ENCODE results near the gene NIM1K. TPM values are rescaled to one million over a fixed set of nuclear protein-coding genes. Genes with fewer than 3 reads are reported as not detected.
A peak's percentile ranks its signal among the peaks of the same experiment; 100 is the strongest.

NIM1K gene
- total RNA-seq, result 0.75 TPM in 1 of 2 replicates, not detected in the other

DNA sequence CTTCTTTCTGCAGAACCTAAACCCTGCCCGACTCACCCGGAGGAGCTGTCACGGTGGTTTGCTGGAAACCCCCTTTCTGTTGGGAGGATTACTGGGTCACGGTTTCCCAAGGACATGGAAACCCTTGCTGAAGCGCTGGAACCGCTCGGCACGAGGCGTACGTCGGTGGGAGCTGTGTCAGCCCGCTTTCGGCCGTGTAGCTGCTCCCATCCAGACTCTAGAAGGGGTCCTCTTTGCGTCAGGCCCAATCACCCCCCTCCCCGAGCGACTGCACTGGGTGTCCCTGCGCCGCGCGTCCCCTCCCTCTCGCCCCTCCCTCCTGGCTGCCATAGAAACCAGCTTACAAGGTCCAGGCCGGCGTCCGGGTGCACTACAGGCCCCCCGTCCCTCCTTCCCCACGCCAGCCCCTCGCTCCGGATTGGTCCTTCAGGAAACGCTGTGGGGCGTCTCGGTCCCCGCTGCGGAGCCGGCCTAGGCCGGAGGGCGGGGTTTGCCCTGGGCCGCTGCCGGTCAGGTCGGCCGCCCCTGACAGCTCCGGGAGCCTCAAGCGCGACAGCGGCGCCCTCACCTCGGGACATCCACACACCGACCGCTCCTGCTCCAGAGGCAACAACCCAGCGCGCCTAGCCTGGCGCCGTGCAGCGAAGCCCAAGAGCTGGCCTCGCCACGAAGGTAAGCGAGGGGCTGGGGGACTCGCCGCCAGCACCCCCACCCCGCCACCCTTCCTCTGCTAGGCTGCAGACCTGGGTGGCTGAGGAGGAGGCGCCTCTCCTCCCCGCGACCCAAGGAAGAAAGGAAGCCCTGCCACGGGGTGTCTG is at the start of gene NIM1K:
Gene NIM1K (plus strand): TSS at position 486 of the 818 bp plus-strand sequence. CDS start 53,551 bp downstream, outside the sequence.
- no peak for DNase-seq (ENCODE audit: low read depth)
- H3K4me3 ChIP-seq (ENCODE audit: low read depth, low read length), result peak within 1 kb of the TSS; percentile 48
- TF ChIP-seq, protein P1, sequence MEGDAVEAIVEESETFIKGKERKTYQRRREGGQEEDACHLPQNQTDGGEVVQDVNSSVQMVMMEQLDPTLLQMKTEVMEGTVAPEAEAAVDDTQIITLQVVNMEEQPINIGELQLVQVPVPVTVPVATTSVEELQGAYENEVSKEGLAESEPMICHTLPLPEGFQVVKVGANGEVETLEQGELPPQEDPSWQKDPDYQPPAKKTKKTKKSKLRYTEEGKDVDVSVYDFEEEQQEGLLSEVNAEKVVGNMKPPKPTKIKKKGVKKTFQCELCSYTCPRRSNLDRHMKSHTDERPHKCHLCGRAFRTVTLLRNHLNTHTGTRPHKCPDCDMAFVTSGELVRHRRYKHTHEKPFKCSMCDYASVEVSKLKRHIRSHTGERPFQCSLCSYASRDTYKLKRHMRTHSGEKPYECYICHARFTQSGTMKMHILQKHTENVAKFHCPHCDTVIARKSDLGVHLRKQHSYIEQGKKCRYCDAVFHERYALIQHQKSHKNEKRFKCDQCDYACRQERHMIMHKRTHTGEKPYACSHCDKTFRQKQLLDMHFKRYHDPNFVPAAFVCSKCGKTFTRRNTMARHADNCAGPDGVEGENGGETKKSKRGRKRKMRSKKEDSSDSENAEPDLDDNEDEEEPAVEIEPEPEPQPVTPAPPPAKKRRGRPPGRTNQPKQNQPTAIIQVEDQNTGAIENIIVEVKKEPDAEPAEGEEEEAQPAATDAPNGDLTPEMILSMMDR (conservative IDR thresholded peaks at IDR 0.05; ENCODE audit: low read depth, low read length), result no peak

DNA sequence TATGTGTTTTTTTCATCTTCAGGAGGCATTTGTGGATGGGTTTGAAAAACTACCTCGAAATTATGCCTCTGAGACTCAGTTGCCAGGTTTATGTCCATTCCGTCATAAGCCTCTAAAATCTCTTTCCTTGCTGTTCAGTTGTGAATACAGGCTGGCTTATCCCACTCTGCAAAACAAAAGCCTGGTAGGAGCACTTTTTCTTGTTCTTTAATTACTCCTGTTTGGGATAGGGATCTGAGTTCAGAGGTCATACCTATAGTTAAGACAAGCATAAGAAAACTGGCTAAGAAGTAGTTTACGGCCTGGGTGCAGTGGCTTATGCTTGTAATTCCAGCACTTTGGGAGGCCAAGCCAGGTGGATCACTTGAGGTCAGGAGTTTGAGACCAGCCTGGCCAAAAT is 47.0 kb upstream of the NIM1K start:
- TF ChIP-seq, protein P1 (conservative IDR thresholded peaks at IDR 0.05; ENCODE audit: low read depth, low read length), result no peak
- no peak for DNase-seq (ENCODE audit: low read depth)
- H3K4me3 ChIP-seq (ENCODE audit: low read depth, low read length), result no peak overlapping the region

GRCh38 chr5:43146958-43147357 is 45.1 kb upstream of the NIM1K start:
- H3K4me3 ChIP-seq (ENCODE audit: low read depth, low read length), result no peak overlapping the region
- no peak for DNase-seq (ENCODE audit: low read depth)
- TF ChIP-seq, protein P1 (conservative IDR thresholded peaks at IDR 0.05; ENCODE audit: low read depth, low read length), result no peak

DNA sequence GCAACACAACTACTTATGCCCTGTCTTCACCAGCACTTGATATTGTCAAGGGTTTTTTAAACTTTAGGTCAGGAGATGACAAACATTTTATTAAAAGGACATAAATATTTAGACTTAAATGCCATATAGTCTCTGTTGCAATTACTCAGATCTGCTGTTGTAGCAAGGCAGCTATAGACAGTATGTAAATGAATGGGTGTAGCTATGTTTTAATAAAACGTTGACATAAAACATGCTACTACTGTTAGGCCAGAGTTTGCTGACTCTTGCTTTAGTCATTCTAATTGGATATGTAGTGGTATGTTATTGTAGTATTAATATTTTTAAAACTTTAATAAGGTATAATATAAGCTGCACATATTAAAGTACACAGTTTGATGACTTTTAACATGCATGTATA is 43.6 kb upstream of the NIM1K start:
- no peak for DNase-seq (ENCODE audit: low read depth)
- no peak overlapping the region for H3K4me3 ChIP-seq (ENCODE audit: low read depth, low read length)
- TF ChIP-seq, protein P1 (conservative IDR thresholded peaks at IDR 0.05; ENCODE audit: low read depth, low read length), result no peak

- TF ChIP-seq, protein P1 (conservative IDR thresholded peaks at IDR 0.05; ENCODE audit: low read depth, low read length), result no peak
- DNase-seq (ENCODE audit: low read depth), result no peak
- H3K4me3 ChIP-seq (ENCODE audit: low read depth, low read length), result no peak overlapping the region
Measured at GRCh38 chr5:43149231-43149630, 42.8 kb upstream of the NIM1K start.

- H3K4me3 ChIP-seq (ENCODE audit: low read depth, low read length), result no peak overlapping the region
- TF ChIP-seq, protein P1 (conservative IDR thresholded peaks at IDR 0.05; ENCODE audit: low read depth, low read length), result no peak
- DNase-seq (ENCODE audit: low read depth), result no peak
Measured at GRCh38 chr5:43150075-43150474, 42.0 kb upstream of the NIM1K start.

DNA sequence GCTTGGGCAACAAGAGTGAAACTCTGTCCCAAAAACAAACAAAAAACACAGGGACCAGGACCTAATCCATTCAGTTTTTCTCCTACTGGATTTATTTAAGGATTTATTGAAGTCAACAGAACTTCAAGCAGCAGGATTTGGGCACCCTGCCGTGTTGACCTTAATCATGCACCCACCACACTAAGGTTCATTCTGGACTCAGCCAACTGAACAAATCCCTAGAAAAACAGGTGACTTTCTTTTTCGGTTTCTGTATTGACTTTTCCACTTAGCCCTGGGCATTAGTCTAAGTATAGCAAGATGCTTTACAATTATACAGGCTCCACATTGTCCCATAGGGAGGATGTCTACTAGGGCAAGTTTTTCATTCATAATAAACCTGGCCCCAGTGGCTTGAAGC is 41.3 kb upstream of the NIM1K start:
- H3K4me3 ChIP-seq (ENCODE audit: low read depth, low read length), result no peak overlapping the region
- no peak for DNase-seq (ENCODE audit: low read depth)
- TF ChIP-seq, protein P1 (conservative IDR thresholded peaks at IDR 0.05; ENCODE audit: low read depth, low read length), result no peak

Measured in epithelial cell of proximal tubule (primary cell).